Measurements from ENCODE around the gene PHKA2. TPM values are rescaled to one million over a fixed set of nuclear protein-coding genes. Genes with fewer than 3 reads are reported as not detected.
"Not testable (repeated sequence)": the region's sequence is repeated elsewhere in the genome, so short reads cannot be mapped to it uniquely, and the experiment has no call there.

The PHKA2 gene, protein sequence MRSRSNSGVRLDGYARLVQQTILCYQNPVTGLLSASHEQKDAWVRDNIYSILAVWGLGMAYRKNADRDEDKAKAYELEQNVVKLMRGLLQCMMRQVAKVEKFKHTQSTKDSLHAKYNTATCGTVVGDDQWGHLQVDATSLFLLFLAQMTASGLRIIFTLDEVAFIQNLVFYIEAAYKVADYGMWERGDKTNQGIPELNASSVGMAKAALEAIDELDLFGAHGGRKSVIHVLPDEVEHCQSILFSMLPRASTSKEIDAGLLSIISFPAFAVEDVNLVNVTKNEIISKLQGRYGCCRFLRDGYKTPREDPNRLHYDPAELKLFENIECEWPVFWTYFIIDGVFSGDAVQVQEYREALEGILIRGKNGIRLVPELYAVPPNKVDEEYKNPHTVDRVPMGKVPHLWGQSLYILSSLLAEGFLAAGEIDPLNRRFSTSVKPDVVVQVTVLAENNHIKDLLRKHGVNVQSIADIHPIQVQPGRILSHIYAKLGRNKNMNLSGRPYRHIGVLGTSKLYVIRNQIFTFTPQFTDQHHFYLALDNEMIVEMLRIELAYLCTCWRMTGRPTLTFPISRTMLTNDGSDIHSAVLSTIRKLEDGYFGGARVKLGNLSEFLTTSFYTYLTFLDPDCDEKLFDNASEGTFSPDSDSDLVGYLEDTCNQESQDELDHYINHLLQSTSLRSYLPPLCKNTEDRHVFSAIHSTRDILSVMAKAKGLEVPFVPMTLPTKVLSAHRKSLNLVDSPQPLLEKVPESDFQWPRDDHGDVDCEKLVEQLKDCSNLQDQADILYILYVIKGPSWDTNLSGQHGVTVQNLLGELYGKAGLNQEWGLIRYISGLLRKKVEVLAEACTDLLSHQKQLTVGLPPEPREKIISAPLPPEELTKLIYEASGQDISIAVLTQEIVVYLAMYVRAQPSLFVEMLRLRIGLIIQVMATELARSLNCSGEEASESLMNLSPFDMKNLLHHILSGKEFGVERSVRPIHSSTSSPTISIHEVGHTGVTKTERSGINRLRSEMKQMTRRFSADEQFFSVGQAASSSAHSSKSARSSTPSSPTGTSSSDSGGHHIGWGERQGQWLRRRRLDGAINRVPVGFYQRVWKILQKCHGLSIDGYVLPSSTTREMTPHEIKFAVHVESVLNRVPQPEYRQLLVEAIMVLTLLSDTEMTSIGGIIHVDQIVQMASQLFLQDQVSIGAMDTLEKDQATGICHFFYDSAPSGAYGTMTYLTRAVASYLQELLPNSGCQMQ
- 7.5 and 9.1 TPM in 2 replicates for total RNA-seq (2014; rRNA removed; shearing (Covaris generic))
- 52.9 and 63.6 TPM in 2 replicates for polyA plus RNA-seq (2014; cell fraction: nucleus; rRNA removed)

DNA sequence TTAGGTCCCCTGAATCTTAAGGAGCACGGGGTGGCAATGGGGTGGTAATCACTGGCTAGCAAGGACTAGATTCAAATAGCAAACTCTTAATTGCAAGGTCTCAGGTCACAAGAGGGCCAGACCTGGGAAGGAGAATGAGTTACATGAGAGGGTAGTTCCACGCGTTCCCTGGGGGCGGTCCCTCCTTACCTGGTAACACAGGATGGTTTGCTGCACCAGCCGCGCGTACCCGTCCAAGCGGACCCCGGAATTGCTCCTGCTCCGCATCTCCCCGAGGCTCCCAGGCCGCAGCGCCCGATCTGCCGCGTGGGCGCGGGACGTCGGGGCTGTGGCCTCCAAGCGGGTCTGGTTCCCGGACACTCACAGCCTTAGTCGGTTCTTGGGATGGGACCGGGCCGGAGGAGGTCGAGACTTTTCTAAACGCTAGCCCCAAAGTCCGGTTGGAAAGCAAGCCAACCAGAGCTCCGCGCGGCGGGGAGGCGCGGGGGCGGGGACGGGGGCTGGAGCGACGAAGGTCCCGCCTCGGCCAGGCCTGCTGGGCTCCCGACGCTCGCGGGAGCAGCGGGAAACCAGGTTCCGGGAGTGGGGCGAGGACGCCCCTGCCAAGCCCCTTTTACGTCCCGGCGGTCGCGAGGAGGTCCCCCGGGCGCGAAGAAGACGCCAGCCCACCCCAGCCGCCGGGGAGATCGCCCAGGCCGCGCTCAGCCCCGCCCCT lies at the start of gene PHKA2:
PHKA2 (minus strand) TSS at position 449 of the 715 bp plus-strand sequence; CDS start at position 267, 182 bp downstream.
- DNase-seq (ENCODE audit: extremely low read depth, low read depth): no peak

DNA sequence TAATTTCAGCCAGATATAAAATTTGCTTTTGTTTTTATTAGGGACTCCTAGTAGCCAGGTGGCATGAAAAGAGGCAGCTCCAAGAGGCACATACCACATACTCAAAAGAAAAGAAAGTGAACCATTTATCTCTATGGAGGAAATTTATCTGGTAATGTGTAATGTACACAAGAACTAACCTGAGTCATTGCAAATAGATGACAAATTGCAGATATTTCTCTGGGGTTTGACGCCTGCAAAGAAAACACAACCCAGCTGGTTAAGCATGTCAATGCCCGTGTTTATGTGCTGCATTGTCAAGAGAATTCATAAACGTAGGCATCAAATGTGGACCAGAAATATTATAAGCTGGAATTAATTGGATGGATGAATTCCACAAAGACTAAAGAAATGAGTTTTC lies 46.9 kb upstream of the PHKA2 start:
- DNase-seq (ENCODE audit: extremely low read depth, low read depth): no peak

DNA sequence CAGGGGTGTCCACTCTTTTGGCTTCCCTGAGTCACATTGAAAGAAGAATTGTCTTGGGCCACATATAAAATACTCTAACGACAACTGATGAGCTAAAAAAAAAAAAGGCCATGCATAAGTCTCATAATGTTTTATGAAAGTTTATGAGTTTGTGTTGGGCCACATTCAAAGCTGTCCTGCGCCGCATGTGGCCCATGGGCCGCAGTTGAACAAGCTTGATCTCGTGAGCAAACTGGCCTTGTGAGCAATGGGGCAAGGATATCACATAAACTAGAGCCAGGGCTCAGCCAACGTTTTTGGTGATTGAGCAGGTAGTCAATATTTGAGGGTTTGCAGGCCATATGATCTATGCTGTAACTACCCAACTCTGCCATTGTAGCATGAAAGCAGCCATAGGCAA lies 44.6 kb upstream of the PHKA2 start:
- no peak for DNase-seq (ENCODE audit: extremely low read depth, low read depth)

DNA sequence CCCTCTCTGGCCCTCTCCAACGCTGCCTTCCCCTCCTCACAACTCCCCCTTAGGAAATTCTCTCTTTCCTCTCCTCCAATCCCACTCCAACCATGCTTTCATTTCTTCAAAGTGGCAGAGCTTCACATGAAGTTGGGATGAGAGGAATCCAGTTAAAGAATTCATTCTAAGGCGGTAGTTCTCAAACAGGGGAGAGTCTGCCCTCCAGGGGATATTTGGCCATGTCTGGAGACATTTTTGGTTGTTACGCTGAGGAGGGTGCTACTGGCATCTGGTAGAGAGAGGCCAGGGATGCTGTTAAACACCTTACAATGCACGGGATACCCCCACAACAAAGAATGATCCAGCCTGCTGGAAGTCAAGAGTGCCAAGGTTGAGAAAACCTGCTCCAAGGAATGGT lies 40.5 kb upstream of the PHKA2 start:
- DNase-seq (ENCODE audit: extremely low read depth, low read depth): no peak

DNA sequence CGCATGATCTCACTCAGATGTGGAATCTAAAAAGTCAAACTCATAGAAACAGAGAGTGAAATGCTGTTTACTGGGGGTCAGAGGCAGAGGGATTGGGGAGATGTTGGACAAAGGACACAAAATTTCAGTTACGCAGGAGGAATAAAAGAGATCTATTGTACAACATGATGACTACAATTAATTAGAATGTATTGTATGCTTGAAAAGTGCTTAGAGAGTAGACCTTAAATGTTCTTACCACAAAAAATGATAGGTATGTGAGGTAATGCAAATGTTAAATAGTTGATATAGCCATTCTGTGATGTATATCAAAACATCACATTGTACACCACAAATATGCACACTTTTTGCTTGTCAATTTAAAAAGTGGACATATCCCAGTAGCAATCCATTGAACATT lies 36.1 kb upstream of the PHKA2 start:
- DNase-seq (ENCODE audit: extremely low read depth, low read depth): no peak

DNA sequence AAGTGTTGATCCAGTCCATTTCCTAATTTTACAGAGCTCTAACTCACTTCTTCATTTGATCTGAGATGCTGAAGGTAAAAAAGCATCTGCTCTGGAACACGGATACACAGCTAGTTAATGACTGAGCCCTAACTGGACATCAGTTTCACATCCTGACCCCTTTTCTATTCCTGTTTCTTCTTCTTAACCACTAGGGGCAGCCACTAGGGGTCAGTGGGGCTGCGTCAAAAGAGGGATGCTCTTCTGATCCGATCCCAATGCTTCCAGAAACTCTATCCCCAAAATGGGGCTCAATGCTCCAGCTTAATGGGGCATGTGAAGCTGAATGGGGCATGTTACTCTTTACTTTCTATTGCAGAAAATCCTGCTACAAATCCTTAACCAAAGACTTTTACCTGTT lies 33.4 kb upstream of the PHKA2 start:
- DNase-seq (ENCODE audit: extremely low read depth, low read depth): peak; percentile 35

DNA sequence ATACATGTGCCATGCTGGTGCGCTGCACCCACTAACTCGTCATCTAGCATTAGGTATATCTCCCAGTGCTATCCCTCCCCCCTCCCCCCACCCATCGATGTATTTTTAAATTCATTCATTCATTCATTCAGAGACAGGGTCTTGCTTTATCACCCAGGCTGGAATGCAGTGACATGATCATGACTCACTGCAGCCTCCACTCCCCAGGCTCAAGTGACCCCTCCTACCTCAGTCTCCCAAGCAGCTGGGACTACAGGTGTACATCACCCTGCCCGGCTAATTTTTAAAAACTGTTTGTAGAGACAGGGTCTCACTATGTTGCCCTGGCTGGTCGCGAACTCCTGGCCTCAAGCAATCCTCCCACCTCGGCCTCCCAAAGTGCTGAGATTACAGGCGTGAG lies 32.7 kb upstream of the PHKA2 start:
- not testable (repeated sequence) for DNase-seq (ENCODE audit: extremely low read depth, low read depth)

DNA sequence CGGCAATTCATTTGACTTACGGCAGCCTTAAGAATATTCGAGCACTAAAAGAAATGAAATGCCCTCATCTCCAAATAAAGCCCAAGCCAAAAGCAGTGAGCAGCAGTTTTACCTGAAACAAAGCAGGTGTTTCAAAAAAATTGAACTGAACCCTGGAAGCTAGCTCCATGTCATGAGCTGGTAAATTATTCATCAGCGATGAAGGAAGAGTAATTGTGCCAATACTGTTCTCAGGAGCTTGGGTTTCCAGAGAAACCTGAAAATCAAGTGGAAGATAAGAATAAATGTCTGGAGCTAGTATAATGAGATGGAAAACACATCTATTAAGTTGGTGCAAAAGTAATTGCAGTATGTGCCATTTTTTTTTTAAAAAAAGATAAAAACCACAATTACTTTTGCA lies 24.0 kb upstream of the PHKA2 start:
- no peak for DNase-seq (ENCODE audit: extremely low read depth, low read depth)

DNA sequence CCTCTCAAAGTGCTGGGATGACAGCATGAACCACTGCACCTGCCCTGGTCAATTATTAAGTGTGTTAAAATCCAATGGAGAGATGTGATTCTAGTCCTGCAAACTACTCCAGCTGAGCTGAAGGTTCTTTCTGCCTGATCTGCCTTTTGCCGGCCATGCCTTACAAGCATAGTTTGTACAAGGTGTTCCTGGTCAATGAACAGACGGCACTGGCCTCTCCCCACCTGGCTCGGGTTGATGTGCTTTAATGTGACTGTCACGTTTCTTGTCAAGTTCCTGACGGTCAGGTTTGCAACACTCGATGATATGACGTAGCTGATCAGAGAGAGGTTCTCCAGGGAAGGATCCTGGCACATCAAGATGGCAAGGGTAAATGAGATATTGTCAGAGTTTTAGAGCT lies 23.1 kb upstream of the PHKA2 start:
- DNase-seq (ENCODE audit: extremely low read depth, low read depth): no peak

DNA sequence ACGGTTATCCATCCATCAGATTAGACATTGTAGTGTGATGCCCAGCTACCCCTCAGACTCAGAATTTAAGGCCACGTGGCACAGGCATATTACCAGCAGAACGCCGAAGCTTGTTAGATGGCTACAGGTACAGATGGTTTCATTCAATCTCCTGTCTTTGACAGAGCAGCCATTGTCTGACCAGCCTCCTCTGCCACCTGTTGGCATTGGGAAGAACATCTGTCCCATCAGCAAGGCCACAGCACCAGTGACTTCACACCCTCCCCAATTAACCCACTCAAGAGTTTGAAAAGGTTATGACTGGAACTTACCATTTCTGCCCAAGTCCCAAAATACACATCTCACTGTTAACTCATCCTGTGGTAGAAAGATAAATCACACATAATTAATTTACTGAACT lies 22.0 kb upstream of the PHKA2 start:
- no peak for DNase-seq (ENCODE audit: extremely low read depth, low read depth)

DNA sequence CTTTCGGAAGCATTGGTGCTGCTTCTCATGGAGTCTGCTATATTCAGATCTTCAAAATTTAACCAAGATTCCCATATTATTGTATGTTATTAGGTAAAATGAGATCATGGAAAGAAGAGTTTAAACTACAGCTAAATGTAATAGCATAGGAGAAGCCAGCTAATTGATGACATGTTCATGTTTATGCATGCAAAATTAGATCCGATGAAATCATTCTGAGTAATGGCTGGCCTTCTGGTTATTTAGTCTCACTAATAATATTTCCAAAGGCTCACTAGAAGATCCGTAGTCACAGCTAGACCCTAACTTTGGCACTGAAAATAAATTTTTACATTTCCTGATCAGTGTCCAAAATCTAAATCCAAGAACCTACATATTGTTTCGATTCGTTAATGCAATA lies 19.8 kb upstream of the PHKA2 start:
- DNase-seq (ENCODE audit: extremely low read depth, low read depth): no peak

DNA sequence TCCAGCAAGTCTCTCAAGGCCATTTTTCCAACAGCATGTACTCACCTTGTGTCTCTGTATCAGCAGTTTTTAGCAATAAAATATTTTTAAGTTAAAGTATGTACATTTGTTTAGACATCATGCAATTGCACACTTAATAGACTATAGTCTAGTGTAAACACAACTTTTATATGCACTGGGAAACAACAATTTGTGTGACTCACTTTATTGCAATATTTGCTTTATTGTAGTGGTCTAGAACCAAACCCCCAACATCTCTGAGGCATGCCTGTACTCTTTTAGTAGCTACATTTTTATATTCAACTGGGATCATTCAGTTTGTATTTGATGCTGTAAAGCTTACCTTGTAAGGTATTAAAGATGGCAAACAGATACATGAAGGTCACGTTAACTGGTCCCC lies 14.7 kb upstream of the PHKA2 start:
- DNase-seq (ENCODE audit: extremely low read depth, low read depth): no peak

DNA sequence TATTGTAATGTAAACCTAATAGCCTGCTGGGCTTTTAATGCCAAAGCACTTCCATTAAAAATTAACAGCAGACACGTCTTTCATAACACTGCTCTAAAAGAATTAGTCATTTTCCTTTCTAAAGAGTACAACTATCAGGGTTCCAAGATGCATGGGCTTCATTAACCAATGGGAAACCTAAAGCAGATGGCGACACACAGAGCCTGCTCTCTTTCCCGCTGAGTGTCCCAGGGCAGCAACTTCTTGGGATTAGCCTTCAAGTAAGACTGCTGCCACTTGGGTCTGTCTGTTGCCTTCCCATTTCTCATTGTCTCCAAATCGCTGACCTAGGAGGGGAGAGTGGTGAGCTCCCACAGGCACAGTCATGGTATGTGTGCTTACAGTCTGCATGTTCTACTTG lies 14.0 kb upstream of the PHKA2 start:
- DNase-seq (ENCODE audit: extremely low read depth, low read depth): no peak

DNA sequence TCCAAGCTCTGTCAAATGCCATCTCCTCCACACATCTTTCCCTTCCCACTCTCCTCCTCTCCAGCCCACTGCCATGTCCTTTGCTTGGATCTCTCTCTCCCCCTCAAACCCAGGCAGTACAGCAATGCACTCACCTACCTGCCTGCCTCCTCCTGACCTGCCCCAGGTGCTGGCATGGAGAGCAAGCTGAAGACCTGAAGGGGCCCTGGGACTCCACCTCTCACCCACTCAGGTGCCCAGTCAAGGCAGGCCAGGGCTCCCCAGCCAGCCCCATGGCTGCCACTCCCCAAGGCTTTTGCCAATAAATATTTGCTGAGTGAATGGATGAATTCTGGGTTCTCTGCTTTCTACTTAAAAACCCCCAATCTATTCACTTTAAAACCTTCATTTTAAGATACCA lies 12.6 kb upstream of the PHKA2 start:
- DNase-seq (ENCODE audit: extremely low read depth, low read depth): no peak

DNA sequence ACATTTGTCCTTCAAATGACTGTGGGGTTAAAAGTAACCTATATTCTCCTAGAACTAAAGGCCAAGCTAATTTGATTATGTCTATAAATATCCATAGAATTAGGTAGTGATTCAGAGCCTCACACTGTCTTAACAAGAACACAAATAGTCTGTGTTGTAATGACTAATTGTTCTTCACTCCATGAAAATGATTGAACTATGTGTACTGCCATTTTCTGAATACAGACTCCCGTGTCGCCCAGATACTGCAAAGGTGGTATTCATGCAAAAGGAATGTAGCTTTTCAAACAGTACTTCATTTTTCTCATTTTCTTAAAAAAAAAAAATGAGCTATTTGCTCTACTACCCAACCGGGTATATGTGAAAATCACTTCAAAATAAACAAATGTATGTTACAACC lies 11.3 kb upstream of the PHKA2 start:
- no peak for DNase-seq (ENCODE audit: extremely low read depth, low read depth)

DNA sequence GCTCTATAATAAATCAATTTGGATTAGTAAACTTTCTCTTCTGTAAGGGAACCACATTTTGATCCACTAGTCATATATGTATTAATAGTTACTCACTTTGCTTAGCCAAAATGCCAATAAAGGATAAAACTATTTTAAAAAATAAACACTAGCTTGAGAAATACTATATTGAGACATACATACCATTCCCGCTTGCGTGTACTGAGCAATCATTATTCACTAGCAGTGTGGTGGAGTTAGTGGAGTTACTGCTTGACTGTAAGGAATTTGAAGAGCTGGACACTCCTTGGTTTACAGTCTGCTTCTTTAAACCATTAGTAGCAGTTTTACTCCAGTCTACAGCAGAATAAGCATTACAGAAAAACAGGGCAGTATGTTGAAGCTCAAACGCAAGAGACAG lies 10.8 kb upstream of the PHKA2 start:
- DNase-seq (ENCODE audit: extremely low read depth, low read depth): no peak

DNA sequence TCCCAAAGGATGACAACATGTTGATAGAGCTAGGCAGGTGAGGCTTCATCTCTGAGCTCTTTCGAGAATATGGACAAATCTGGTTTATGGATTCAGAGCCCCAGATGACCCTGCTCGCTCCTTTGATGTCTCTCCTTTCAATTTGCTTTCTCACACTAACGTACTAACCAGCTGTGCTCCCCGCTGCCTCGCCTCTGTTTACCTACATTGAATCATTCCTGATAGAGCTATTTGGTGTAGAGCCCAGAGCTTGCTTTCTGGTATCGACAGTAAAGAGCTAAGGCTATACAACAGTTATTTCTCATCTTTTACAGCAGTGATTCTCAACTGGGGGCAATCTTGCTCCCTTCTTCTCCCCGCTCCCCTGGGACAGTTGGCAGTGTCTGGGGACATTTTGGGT lies 8.9 kb upstream of the PHKA2 start:
- no peak for DNase-seq (ENCODE audit: extremely low read depth, low read depth)

DNA sequence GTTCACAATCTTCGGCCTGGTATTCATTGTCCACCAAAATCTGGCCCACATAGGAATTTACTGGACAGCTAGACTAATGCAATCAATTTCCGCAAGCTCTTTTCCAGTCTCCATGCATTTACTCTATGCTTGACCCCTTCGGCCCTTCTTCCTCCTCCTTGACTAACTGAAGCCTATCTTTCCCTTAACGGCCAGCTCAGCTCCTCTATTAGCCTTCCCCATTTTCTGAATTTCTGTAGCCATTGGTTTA lies 1.2 kb upstream of the PHKA2 start:
- no peak for DNase-seq (ENCODE audit: extremely low read depth, low read depth)

DNA sequence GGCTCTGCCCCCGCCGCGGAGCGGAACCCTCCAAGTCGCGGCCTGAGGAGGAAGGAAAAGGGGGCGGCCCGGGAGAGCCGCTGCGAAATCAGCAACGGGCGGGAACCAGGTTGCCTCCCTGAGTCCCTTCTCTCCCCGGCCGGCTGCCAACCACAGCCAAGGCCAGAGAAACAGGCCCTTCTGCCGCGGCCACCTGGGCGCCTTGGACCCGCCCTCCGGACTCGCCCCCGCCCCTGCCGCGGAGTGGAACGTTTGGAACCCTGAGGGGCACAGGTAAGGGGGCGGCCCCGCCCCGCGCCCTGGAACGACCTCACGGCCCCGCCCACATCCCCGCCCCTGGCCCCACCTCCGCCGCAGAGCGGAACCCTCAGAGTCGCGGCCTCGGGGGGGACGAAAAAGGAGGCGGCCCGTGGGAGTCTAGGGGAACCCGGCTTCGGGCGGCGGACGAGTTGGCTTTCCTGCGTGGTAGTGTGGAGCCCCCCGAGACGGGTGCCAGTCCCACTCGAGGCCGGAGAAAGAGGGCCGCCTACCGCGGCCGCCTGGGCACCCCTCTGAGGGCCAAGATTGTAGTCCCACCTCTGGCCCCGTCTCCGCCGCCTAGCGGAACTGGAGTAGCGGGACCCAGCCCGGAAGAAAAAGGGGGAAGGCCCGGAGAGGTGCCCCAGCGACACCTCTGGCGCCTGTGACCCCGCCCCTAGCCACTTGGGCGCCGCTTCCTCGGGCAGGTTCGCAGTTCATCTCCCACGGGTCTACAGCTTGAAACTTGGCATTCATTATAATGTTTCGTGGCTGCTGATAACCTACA lies 669 bp upstream of the PHKA2 start:
- DNase-seq (ENCODE audit: extremely low read depth, low read depth): peak; percentile 76
